ENCODE results near the gene JOSD1.

JOSD1 gene

GRCh38 chr22:38697425-38698089 lies 3.2 kb downstream of the JOSD1 start:
- Histone ChIP-seq H4K20me1 (peaks cover 9 to 67% (median 30%) of the 10 kb centered on the region in 11 experiments; a peak in 15 of 22 replicates), H3K4me3 (peak overlapping the region in 9 of 10 experiments; percentile 11 to 90 (median 85); a peak in 11 of 20 replicates), H3K4me1 (peaks cover 44 to 78% (median 53%) of the 10 kb centered on the region in 10 experiments)

GRCh38 chr22:38696606-38697424 lies 3.9 kb downstream of the JOSD1 start:
- Histone ChIP-seq H3K4me2 (peak overlapping the region; percentile 90 to 99 (median 93)), H3K9ac (peak overlapping the region in 6 of 11 experiments; percentile 8 to 97 (median 36); a peak in 5 of 22 replicates), H4K20me1 (peaks cover 9 to 75% (median 30%) of the 10 kb centered on the region in 11 experiments; a peak in 15 of 22 replicates), H3K4me1 (peaks cover 42 to 75% (median 49%) of the 10 kb centered on the region in 10 experiments), H3K36me3 (peaks cover 15 to 55% (median 33%) of the 10 kb centered on the region in 11 experiments; a peak in 21 of 22 replicates), H3K9me3 (replicated peaks in 1 of 11) (no peaks in the 10 kb centered on the region), H3K27ac (peak overlapping the region in 4 of 11 experiments; percentile 3 to 51 (median 49); a peak in 7 of 22 replicates), H3K27me3 (peaks cover 0 to 7% (median 0%) of the 10 kb centered on the region in 11 experiments; a peak in 2 of 22 replicates), H3K4me3 (peak overlapping the region in 5 of 10 experiments; percentile 11 to 87 (median 21); a peak in 6 of 20 replicates)
- no peak for TF ChIP-seq Cebpa-rat (IDR thresholded peaks at IDR 0.05)

More at GRCh38 chr22:38697425-38698089, 3.2 kb downstream of the JOSD1 start:
- peaks cover 0 to 7% (median 0%) of the 10 kb centered on the region in 11 experiments; a peak in 2 of 22 replicates for H3K27me3 ChIP-seq
- peak overlapping the region in 1 of 11 experiments; percentile 50; a peak in 2 of 22 replicates for H3K27ac ChIP-seq
- H3K9me3 ChIP-seq (replicated peaks in 1 of 11), result no peaks in the 10 kb centered on the region
- H3K36me3 ChIP-seq, result peaks cover 15 to 47% (median 26%) of the 10 kb centered on the region in 11 experiments; a peak in 21 of 22 replicates
- peak overlapping the region; percentile 90 to 99 (median 93) for H3K4me2 ChIP-seq
- H3K9ac ChIP-seq, result peak overlapping the region in 7 of 11 experiments; percentile 8 to 97 (median 24); a peak in 6 of 22 replicates
- TF ChIP-seq Cebpa-rat (IDR thresholded peaks at IDR 0.05), result no peak

GRCh38 chr22:38694940-38695339 lies 5.8 kb downstream of the JOSD1 start:
- peaks cover 35 to 69% (median 40%) of the 10 kb centered on the region in 10 experiments for H3K4me1 ChIP-seq
- peak overlapping the region in 4 of 11 experiments; percentile 10 to 99 (median 27); a peak in 5 of 22 replicates for H3K4me2 ChIP-seq
- peaks cover 20 to 73% (median 50%) of the 10 kb centered on the region in 11 experiments; a peak in 21 of 22 replicates for H3K36me3 ChIP-seq
- no peak overlapping the region for H3K9ac ChIP-seq
- H3K27ac ChIP-seq, result no peak overlapping the region
- no peak overlapping the region for H3K4me3 ChIP-seq
- H3K9me3 ChIP-seq (replicated peaks in 1 of 11), result no peaks in the 10 kb centered on the region
- TF ChIP-seq Cebpa-rat (IDR thresholded peaks at IDR 0.05), result no peak
- H3K27me3 ChIP-seq, result no peaks in the 10 kb centered on the region
- H4K20me1 ChIP-seq, result peaks cover 12 to 88% (median 39%) of the 10 kb centered on the region in 11 experiments; a peak in 17 of 22 replicates

- Histone ChIP-seq H3K27me3 (no peaks in the 10 kb centered on the region), H3K27ac (no peak overlapping the region), H3K4me2 (peak overlapping the region in 2 of 11 experiments; percentile 30 to 31; a peak in 3 of 22 replicates), H3K4me1 (peaks cover 26 to 62% (median 31%) of the 10 kb centered on the region in 10 experiments), H4K20me1 (peaks cover 16 to 89% (median 43%) of the 10 kb centered on the region in 11 experiments; a peak in 18 of 22 replicates), H3K9ac (no peak overlapping the region), H3K9me3 (replicated peaks in 1 of 11) (no peaks in the 10 kb centered on the region), H3K4me3 (no peak overlapping the region), H3K36me3 (peaks cover 28 to 82% (median 59%) of the 10 kb centered on the region in 11 experiments)
- no peak for TF ChIP-seq Cebpa-rat (IDR thresholded peaks at IDR 0.05)
Observed at GRCh38 chr22:38694049-38694448, 6.7 kb downstream of the JOSD1 start.

GRCh38 chr22:38689651-38690050 lies 11.1 kb downstream of the JOSD1 start:
- Histone ChIP-seq H4K20me1 (peaks cover 16 to 78% (median 38%) of the 10 kb centered on the region in 11 experiments; a peak in 18 of 22 replicates), H3K27ac (no peak overlapping the region), H3K4me2 (no peak overlapping the region), H3K27me3 (no peaks in the 10 kb centered on the region), H3K4me1 (peaks cover 0 to 18% (median 0%) of the 10 kb centered on the region in 10 experiments; a peak in 6 of 20 replicates), H3K36me3 (peaks cover 61 to 100% (median 94%) of the 10 kb centered on the region in 11 experiments), H3K4me3 (no peak overlapping the region), H3K9ac (no peak overlapping the region), H3K9me3 (replicated peaks in 1 of 11) (no peaks in the 10 kb centered on the region)
- TF ChIP-seq Cebpa-rat (IDR thresholded peaks at IDR 0.05), result no peak

- Histone ChIP-seq H3K4me3 (no peak overlapping the region), H4K20me1 (peaks cover 0 to 60% (median 21%) of the 10 kb centered on the region in 11 experiments; a peak in 18 of 22 replicates), H3K4me1 (peaks cover 5 to 19% (median 13%) of the 10 kb centered on the region in 10 experiments; a peak in 17 of 20 replicates), H3K36me3 (peaks cover 72 to 82% (median 77%) of the 10 kb centered on the region in 11 experiments), H3K4me2 (no peak overlapping the region), H3K27ac (no peak overlapping the region), H3K9me3 (replicated peaks in 1 of 11) (peaks cover 0 to 4% (median 0%) of the 10 kb centered on the region in 11 experiments; a peak in 3 of 22 replicates), H3K9ac (no peak overlapping the region), H3K27me3 (no peaks in the 10 kb centered on the region)
- TF ChIP-seq Cebpa-rat (IDR thresholded peaks at IDR 0.05), result no peak
Observed at GRCh38 chr22:38685761-38686160, 15.0 kb downstream of the JOSD1 start.

GRCh38 chr22:38684895-38685294 lies 15.8 kb downstream of the JOSD1 start:
- H4K20me1 ChIP-seq, result peaks cover 0 to 53% (median 16%) of the 10 kb centered on the region in 11 experiments; a peak in 16 of 22 replicates
- no peak overlapping the region for H3K4me2 ChIP-seq
- H3K27ac ChIP-seq, result no peak overlapping the region
- no peaks in the 10 kb centered on the region for H3K27me3 ChIP-seq
- peaks cover 0 to 4% (median 0%) of the 10 kb centered on the region in 11 experiments; a peak in 3 of 22 replicates for H3K9me3 ChIP-seq (replicated peaks in 1 of 11)
- H3K4me1 ChIP-seq, result peaks cover 5 to 19% (median 13%) of the 10 kb centered on the region in 10 experiments; a peak in 17 of 20 replicates
- H3K9ac ChIP-seq, result no peak overlapping the region
- peaks cover 64 to 73% (median 69%) of the 10 kb centered on the region in 11 experiments for H3K36me3 ChIP-seq
- TF ChIP-seq Cebpa-rat (IDR thresholded peaks at IDR 0.05), result no peak
- H3K4me3 ChIP-seq, result no peak overlapping the region

Measured in BLaER1 treated with 17β-estradiol and CSF1 and Interleukin-3, amounts not matched to agents 10 nM and 100 nM (cell line).